CD4-positive, alpha-beta T cell treated with Interleukin-6 for 4 hours (primary cell): ENCODE measurements around the gene ASH1L.
"Not testable (repeated sequence)": the region's sequence is repeated elsewhere in the genome, so short reads cannot be mapped to it uniquely, and the experiment has no call there.

Experiments
- DNase-seq: peaks from one replicate; pipeline ENCODE4 v3.0.0-alpha.2; 2020; ENCODE audit warnings: mixed read lengths

The ASH1L gene

GRCh38 chr1:155562581-155563376 is at the start of gene ASH1L:
TSS of gene ASH1L (minus strand) at chr1:155562803. CDS start at chr1:155521519, 41,284 bp downstream.
- peak; percentile 97 for DNase-seq

GRCh38 chr1:155610257-155610647 is 47.6 kb upstream of the ASH1L start:
- not testable (repeated sequence) for DNase-seq

- DNase-seq, result peak; percentile 95
These were observed 47.1 kb upstream of the ASH1L start, which contains the start of gene MSTO1 for GRCh38 chr1:155609515-155610256. TSS of gene MSTO1 (plus strand) at chr1:155610218. CDS start at chr1:155610249, 31 bp downstream.

- DNase-seq, result no peak
These were observed 46.3 kb upstream of the ASH1L start for GRCh38 chr1:155608888-155609225.

- no peak for DNase-seq
These were observed 45.1 kb upstream of the ASH1L start for GRCh38 chr1:155607708-155608107.

- DNase-seq, result not testable (repeated sequence)
These were observed 37.4 kb upstream of the ASH1L start for GRCh38 chr1:155599828-155600572.

- DNase-seq, result peak; percentile 22
These were observed 36.3 kb upstream of the ASH1L start for GRCh38 chr1:155598842-155599331.

GRCh38 chr1:155596864-155597263 is 34.3 kb upstream of the ASH1L start:
- DNase-seq, result no peak

GRCh38 chr1:155595877-155596474 is 33.4 kb upstream of the ASH1L start:
- DNase-seq, result not testable (repeated sequence)

GRCh38 chr1:155591770-155592169 is 29.2 kb upstream of the ASH1L start:
- peak; percentile 49 for DNase-seq

GRCh38 chr1:155590516-155591247 is 28.1 kb upstream of the ASH1L start:
- not testable (repeated sequence) for DNase-seq

GRCh38 chr1:155589282-155589681 is 26.7 kb upstream of the ASH1L start:
- DNase-seq, result not testable (repeated sequence)

- not testable (repeated sequence) for DNase-seq
These were observed 21.2 kb upstream of the ASH1L start for GRCh38 chr1:155583846-155584245.

GRCh38 chr1:155575608-155576007 is 13.0 kb upstream of the ASH1L start:
- not testable (repeated sequence) for DNase-seq

- no peak for DNase-seq
These were observed 11.5 kb upstream of the ASH1L start for GRCh38 chr1:155574077-155574476.

- DNase-seq, result no peak
These were observed 8.0 kb upstream of the ASH1L start for GRCh38 chr1:155570593-155570990.

- DNase-seq, result no peak
These were observed 7.5 kb upstream of the ASH1L start for GRCh38 chr1:155569988-155570592.

GRCh38 chr1:155563377-155564022 is 897 bp upstream of the ASH1L start:
- DNase-seq, result not testable (repeated sequence)

- DNase-seq, result peak; percentile 64
These were observed 623 bp downstream of the ASH1L start for GRCh38 chr1:155561779-155562580.

- DNase-seq, result no peak
These were observed 6.7 kb downstream of the ASH1L start for GRCh38 chr1:155555915-155556314.
